Measurements from ENCODE around the gene ZNF300.
"Not testable (repeated sequence)": the region's sequence is repeated elsewhere in the genome, so short reads cannot be mapped to it uniquely, and the experiment has no call there.

The ZNF300 gene

GRCh38 chr5:150904479-150905311 lies at the start of gene ZNF300:
TSS of gene ZNF300 (minus strand) at chr5:150904980. CDS start at chr5:150903155, 1,825 bp downstream.
- peak; percentile 92 for DNase-seq (ENCODE audit: low spot score)

GRCh38 chr5:150948539-150948938 lies 43.8 kb upstream of the ZNF300 start:
- no peak for DNase-seq (ENCODE audit: low spot score)

- DNase-seq (ENCODE audit: low spot score), result peak; percentile 89
These were observed 41.6 kb upstream of the ZNF300 start for GRCh38 chr5:150946351-150946905.

GRCh38 chr5:150945947-150946346 lies 41.2 kb upstream of the ZNF300 start:
- DNase-seq (ENCODE audit: low spot score), result peak; percentile 42

GRCh38 chr5:150945486-150945885 lies 40.7 kb upstream of the ZNF300 start:
- no peak for DNase-seq (ENCODE audit: low spot score)

GRCh38 chr5:150931368-150931965 lies 26.7 kb upstream of the ZNF300 start:
- no peak for DNase-seq (ENCODE audit: low spot score)

GRCh38 chr5:150918613-150919012 lies 13.8 kb upstream of the ZNF300 start:
- no peak for DNase-seq (ENCODE audit: low spot score)

- no peak for DNase-seq (ENCODE audit: low spot score)
These were observed 7.6 kb upstream of the ZNF300 start for GRCh38 chr5:150912312-150912814.

- DNase-seq (ENCODE audit: low spot score), result no peak
These were observed 518 bp upstream of the ZNF300 start for GRCh38 chr5:150905312-150905683.

GRCh38 chr5:150901446-150901845 lies 3.3 kb downstream of the ZNF300 start:
- DNase-seq (ENCODE audit: low spot score), result no peak

- DNase-seq (ENCODE audit: low spot score), result no peak
These were observed 9.1 kb downstream of the ZNF300 start for GRCh38 chr5:150895431-150896428.

- no peak for DNase-seq (ENCODE audit: low spot score)
These were observed 25.4 kb downstream of the ZNF300 start for GRCh38 chr5:150879358-150879757.

GRCh38 chr5:150862070-150862469 lies 42.7 kb downstream of the ZNF300 start:
- DNase-seq (ENCODE audit: low spot score), result no peak

- DNase-seq (ENCODE audit: low spot score), result no peak
These were observed 44.4 kb downstream of the ZNF300 start for GRCh38 chr5:150860246-150860821.

GRCh38 chr5:150856700-150857099 lies 48.1 kb downstream of the ZNF300 start:
- DNase-seq (ENCODE audit: low spot score), result not testable (repeated sequence)

GRCh38 chr5:150853561-150853960 lies 51.2 kb downstream of the ZNF300 start:
- no peak for DNase-seq (ENCODE audit: low spot score)

GRCh38 chr5:150851039-150851438 lies 53.7 kb downstream of the ZNF300 start:
- DNase-seq (ENCODE audit: low spot score), result no peak

- no peak for DNase-seq (ENCODE audit: low spot score)
These were observed 56.5 kb downstream of the ZNF300 start for GRCh38 chr5:150848271-150848670.

- no peak for DNase-seq (ENCODE audit: low spot score)
These were observed 57.5 kb downstream of the ZNF300 start for GRCh38 chr5:150847334-150847695.

- DNase-seq (ENCODE audit: low spot score), result peak; percentile 64
These were observed 58.0 kb downstream of the ZNF300 start for GRCh38 chr5:150846654-150847333.

GRCh38 chr5:150846308-150846653 lies 58.5 kb downstream of the ZNF300 start, which contains the start of gene IRGM:
TSS of gene IRGM (plus strand) at chr5:150846521. CDS start at chr5:150848124, 1,603 bp downstream.
- DNase-seq (ENCODE audit: low spot score), result not testable (repeated sequence)

All from globus pallidus (tissue), 1 donor.